Measurements from ENCODE around the gene AFDN.

DNA sequence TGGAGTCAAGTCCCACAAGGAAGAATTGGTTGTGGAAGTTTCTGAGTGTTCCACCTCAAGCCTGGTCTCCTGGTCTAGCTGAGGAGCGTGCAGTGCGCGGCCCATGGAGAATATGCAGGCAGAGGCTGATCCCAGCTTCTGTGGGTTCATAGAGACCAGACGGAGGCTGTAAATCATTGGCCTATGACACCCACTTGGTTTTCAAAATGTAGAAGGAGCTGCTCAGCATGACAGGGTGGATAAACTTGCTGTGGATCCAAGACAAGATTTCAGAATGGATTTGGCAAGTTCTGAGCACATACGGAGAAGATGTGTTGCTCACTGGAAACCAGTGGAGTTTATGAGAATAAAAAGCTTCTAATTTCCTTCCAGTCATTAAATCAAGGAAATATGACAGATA lies 171.5 kb downstream of the AFDN start:
- TF ChIP-seq POLR2A (IDR thresholded peaks at IDR 0.05) = no peak
- no peak for TF ChIP-seq EP300 (IDR thresholded peaks at IDR 0.05)
